ENCODE results near the gene ATP5ME.

Gene ATP5ME

GRCh38 chr4:661231-661630 is 12.8 kb downstream of the ATP5ME start:
- no peak for ATAC-seq
- no peak for TF ChIP-seq ZNF565 (CRISPR knock-in tag; conservative IDR thresholded peaks at IDR 0.05; ENCODE audit: low read depth)
- no peak for TF ChIP-seq CSRNP3 (CRISPR knock-in tag; IDR thresholded peaks at IDR 0.05)
- no peak for TF ChIP-seq CSDC2 (CRISPR knock-in tag; IDR thresholded peaks at IDR 0.05)
- TF ChIP-seq BACH2 (CRISPR knock-in tag; IDR thresholded peaks at IDR 0.05; ENCODE audit: borderline replicate concordance): no peak
- TF ChIP-seq ZFP30 (CRISPR knock-in tag; IDR thresholded peaks at IDR 0.05): no peak
- TF ChIP-seq POU6F1 (CRISPR knock-in tag; IDR thresholded peaks at IDR 0.05; ENCODE audit: borderline replicate concordance, low read depth): no peak
- TF ChIP-seq GLIS3 (CRISPR knock-in tag; IDR thresholded peaks at IDR 0.05): no peak

- no peak for TF ChIP-seq ESRRG (CRISPR knock-in tag; IDR thresholded peaks at IDR 0.05)
- no peak for TF ChIP-seq SNAI2 (CRISPR knock-in tag; IDR thresholded peaks at IDR 0.05)
- TF ChIP-seq TSHZ2 (CRISPR knock-in tag; IDR thresholded peaks at IDR 0.05): no peak
- no peak for TF ChIP-seq RARB (CRISPR knock-in tag; IDR thresholded peaks at IDR 0.05)
- TF ChIP-seq ARNTL (CRISPR knock-in tag; IDR thresholded peaks at IDR 0.05; ENCODE audit: borderline replicate concordance, low read depth): no peak
- TF ChIP-seq CSDC2 (CRISPR knock-in tag; IDR thresholded peaks at IDR 0.05): no peak
- TF ChIP-seq CREB5 (CRISPR knock-in tag; IDR thresholded peaks at IDR 0.05; ENCODE audit: low read depth): no peak
- no peak for TF ChIP-seq ZNF565 (CRISPR knock-in tag; conservative IDR thresholded peaks at IDR 0.05; ENCODE audit: low read depth)
- TF ChIP-seq PATZ1 (CRISPR knock-in tag; IDR thresholded peaks at IDR 0.05; ENCODE audit: borderline replicate concordance): no peak
- TF ChIP-seq OSR1 (CRISPR knock-in tag; IDR thresholded peaks at IDR 0.05): no peak
- TF ChIP-seq CSRNP3 (CRISPR knock-in tag; IDR thresholded peaks at IDR 0.05): no peak
- TF ChIP-seq ZC3H10 (CRISPR knock-in tag; IDR thresholded peaks at IDR 0.05): no peak
- no peak for TF ChIP-seq BACH2 (CRISPR knock-in tag; IDR thresholded peaks at IDR 0.05; ENCODE audit: borderline replicate concordance)
- no peak for TF ChIP-seq ZFP30 (CRISPR knock-in tag; IDR thresholded peaks at IDR 0.05)
- TF ChIP-seq GLIS3 (CRISPR knock-in tag; IDR thresholded peaks at IDR 0.05): no peak
- TF ChIP-seq TOX (CRISPR knock-in tag; IDR thresholded peaks at IDR 0.05; ENCODE audit: borderline replicate concordance): no peak
- no peak for ATAC-seq
Observed at GRCh38 chr4:660401-660800, 13.7 kb downstream of the ATP5ME start.

- no peak for ATAC-seq
- TF ChIP-seq ZNF565 (CRISPR knock-in tag; conservative IDR thresholded peaks at IDR 0.05; ENCODE audit: low read depth) (no peak), SNAI2 (CRISPR knock-in tag; IDR thresholded peaks at IDR 0.05) (no peak), ZNF70 (CRISPR knock-in tag; IDR thresholded peaks at IDR 0.05) (no peak), ZFP3 (CRISPR knock-in tag; IDR thresholded peaks at IDR 0.05) (no peak), ARNTL (CRISPR knock-in tag; IDR thresholded peaks at IDR 0.05; ENCODE audit: borderline replicate concordance, low read depth) (no peak), TCF4 (CRISPR knock-in tag; IDR thresholded peaks at IDR 0.05; ENCODE audit: borderline replicate concordance) (no peak), CSDC2 (CRISPR knock-in tag; IDR thresholded peaks at IDR 0.05) (no peak), CSRNP3 (CRISPR knock-in tag; IDR thresholded peaks at IDR 0.05) (no peak), ISL1 (CRISPR knock-in tag; IDR thresholded peaks at IDR 0.05) (no peak), BACH2 (CRISPR knock-in tag; IDR thresholded peaks at IDR 0.05; ENCODE audit: borderline replicate concordance) (no peak)
Observed at GRCh38 chr4:659851-660250, 14.2 kb downstream of the ATP5ME start.

Measured in SK-N-SH treated with all-trans-retinoic acid at 6 μM for 48 hours (cell line).